ENCODE measurements around the gene POLD1.
"Not testable (repeated sequence)": the region's sequence is repeated elsewhere in the genome, so short reads cannot be mapped to it uniquely, and the experiment has no call there.

The POLD1 gene

GRCh38 chr19:50439130-50439529, 55.0 kb downstream of the POLD1 start:
- not testable (repeated sequence) for H3K4me3 Mint-ChIP-seq; H3K36me3 Mint-ChIP-seq; H3K9me3 Mint-ChIP-seq; H3K27me3 Mint-ChIP-seq; DNase-seq; H3K27ac Mint-ChIP-seq; ATAC-seq (replicated peaks)
- H3K4me1 Mint-ChIP-seq: peaks cover 21 to 29% of the 10 kb centered on the region in 2 donors

- Mint-ChIP-seq H3K4me1 (peaks cover 0 to 5% of the 10 kb centered on the region in 2 donors), H3K9me3 (peaks cover 3 to 5% of the 10 kb centered on the region in 2 donors), H3K27me3 (no peaks in the 10 kb centered on the region), H3K36me3 (peaks cover 15 to 24% of the 10 kb centered on the region in 2 donors), H3K27ac (no peak overlapping the region), H3K4me3 (no peak overlapping the region)
- ATAC-seq (replicated peaks) (no peak), DNase-seq (no peak)
Measured at GRCh38 chr19:50444059-50444458, 59.9 kb downstream of the POLD1 start.

GRCh38 chr19:50447053-50447452, 62.9 kb downstream of the POLD1 start:
- Mint-ChIP-seq H3K9me3 (peaks cover 3 to 5% of the 10 kb centered on the region in 2 donors), H3K27me3 (no peaks in the 10 kb centered on the region), H3K4me3 (no peak overlapping the region), H3K36me3 (peaks cover 16 to 24% of the 10 kb centered on the region in 2 donors), H3K4me1 (peaks cover 0 to 4% of the 10 kb centered on the region in 2 donors), H3K27ac (no peak overlapping the region)
- DNase-seq: no peak
- ATAC-seq (replicated peaks): no peak

- ATAC-seq (replicated peaks): no peak
- no peak overlapping the region for H3K4me3 Mint-ChIP-seq
- H3K27ac Mint-ChIP-seq: no peak overlapping the region
- H3K9me3 Mint-ChIP-seq: peaks cover 3 to 5% of the 10 kb centered on the region in 2 donors
- no peak for DNase-seq
- peaks cover 0 to 4% of the 10 kb centered on the region in 2 donors for H3K4me1 Mint-ChIP-seq
- no peaks in the 10 kb centered on the region for H3K27me3 Mint-ChIP-seq
- H3K36me3 Mint-ChIP-seq: peaks cover 16 to 24% of the 10 kb centered on the region in 2 donors
Measured at GRCh38 chr19:50447750-50448149, 63.6 kb downstream of the POLD1 start.

GRCh38 chr19:50449236-50449899, 65.2 kb downstream of the POLD1 start:
- H3K36me3 Mint-ChIP-seq: peaks cover 11 to 17% of the 10 kb centered on the region in 2 donors
- peaks cover 0 to 4% of the 10 kb centered on the region in 2 donors for H3K4me1 Mint-ChIP-seq
- H3K9me3 Mint-ChIP-seq: peaks cover 0 to under 1% of the 10 kb centered on the region in 2 donors
- H3K4me3 Mint-ChIP-seq: no peak overlapping the region
- ATAC-seq (replicated peaks) (no peak), DNase-seq (no peak)
- H3K27ac Mint-ChIP-seq: no peak overlapping the region
- H3K27me3 Mint-ChIP-seq: no peaks in the 10 kb centered on the region

- H3K4me3 Mint-ChIP-seq: no peak overlapping the region
- DNase-seq (no peak), ATAC-seq (replicated peaks) (no peak)
- H3K27me3 Mint-ChIP-seq: no peaks in the 10 kb centered on the region
- H3K4me1 Mint-ChIP-seq: peaks cover 6 to 9% of the 10 kb centered on the region in 2 donors
- H3K27ac Mint-ChIP-seq: no peak overlapping the region
- peaks cover 16 to 17% of the 10 kb centered on the region in 2 donors for H3K36me3 Mint-ChIP-seq
- no peaks in the 10 kb centered on the region for H3K9me3 Mint-ChIP-seq
Measured at GRCh38 chr19:50450369-50451222, 66.4 kb downstream of the POLD1 start.

GRCh38 chr19:50451223-50451534, 67.0 kb downstream of the POLD1 start:
- Mint-ChIP-seq H3K4me3 (no peak overlapping the region), H3K4me1 (peaks cover 6 to 9% of the 10 kb centered on the region in 2 donors), H3K9me3 (peaks cover 0 to 5% of the 10 kb centered on the region in 2 donors), H3K36me3 (peaks cover 18 to 19% of the 10 kb centered on the region in 2 donors), H3K27me3 (no peaks in the 10 kb centered on the region), H3K27ac (no peak overlapping the region)
- ATAC-seq (replicated peaks) (no peak), DNase-seq (no peak)

- H3K36me3 Mint-ChIP-seq: peaks cover 17 to 19% of the 10 kb centered on the region in 2 donors
- peaks cover 5 to 9% of the 10 kb centered on the region in 2 donors for H3K4me1 Mint-ChIP-seq
- no peak for ATAC-seq (replicated peaks)
- DNase-seq: no peak
- H3K9me3 Mint-ChIP-seq: peaks cover 0 to 5% of the 10 kb centered on the region in 2 donors
- H3K27ac Mint-ChIP-seq: no peak overlapping the region
- no peaks in the 10 kb centered on the region for H3K27me3 Mint-ChIP-seq
- no peak overlapping the region for H3K4me3 Mint-ChIP-seq
Measured at GRCh38 chr19:50453243-50453642, 69.1 kb downstream of the POLD1 start.

- peaks cover 0 to 5% of the 10 kb centered on the region in 2 donors for H3K9me3 Mint-ChIP-seq
- H3K4me3 Mint-ChIP-seq: no peak overlapping the region
- H3K27ac Mint-ChIP-seq: no peak overlapping the region
- peaks cover 17 to 18% of the 10 kb centered on the region in 2 donors for H3K36me3 Mint-ChIP-seq
- DNase-seq (no peak), ATAC-seq (replicated peaks) (no peak)
- peaks cover 16 to 26% of the 10 kb centered on the region in 2 donors for H3K4me1 Mint-ChIP-seq
- H3K27me3 Mint-ChIP-seq: no peaks in the 10 kb centered on the region
Measured at GRCh38 chr19:50455992-50456391, 71.8 kb downstream of the POLD1 start.

- ATAC-seq (replicated peaks) (no peak), DNase-seq (no peak)
- Mint-ChIP-seq H3K4me1 (peaks cover 19 to 32% of the 10 kb centered on the region in 2 donors), H3K27me3 (no peaks in the 10 kb centered on the region), H3K27ac (no peak overlapping the region), H3K36me3 (peaks cover 17% of the 10 kb centered on the region in 2 donors), H3K9me3 (peaks cover 0 to 5% of the 10 kb centered on the region in 2 donors), H3K4me3 (no peak overlapping the region)
Measured at GRCh38 chr19:50457300-50457699, 73.2 kb downstream of the POLD1 start.

- peaks cover 19 to 32% of the 10 kb centered on the region in 2 donors for H3K4me1 Mint-ChIP-seq
- H3K27me3 Mint-ChIP-seq: no peaks in the 10 kb centered on the region
- ATAC-seq (replicated peaks) (no peak), DNase-seq (no peak)
- H3K4me3 Mint-ChIP-seq: peak overlapping the region in 1 of 2 donors; percentile 26
- peaks cover 0 to 5% of the 10 kb centered on the region in 2 donors for H3K9me3 Mint-ChIP-seq
- peaks cover 17% of the 10 kb centered on the region in 2 donors for H3K36me3 Mint-ChIP-seq
- no peak overlapping the region for H3K27ac Mint-ChIP-seq
Measured at GRCh38 chr19:50458396-50459066, 74.4 kb downstream of the POLD1 start.

GRCh38 chr19:50459067-50459456, 74.9 kb downstream of the POLD1 start:
- ATAC-seq (replicated peaks) (no peak), DNase-seq (no peak)
- H3K36me3 Mint-ChIP-seq: peaks cover 16 to 17% of the 10 kb centered on the region in 2 donors
- peaks cover 0 to 5% of the 10 kb centered on the region in 2 donors for H3K9me3 Mint-ChIP-seq
- peaks cover 19 to 32% of the 10 kb centered on the region in 2 donors for H3K4me1 Mint-ChIP-seq
- no peaks in the 10 kb centered on the region for H3K27me3 Mint-ChIP-seq
- no peak overlapping the region for H3K27ac Mint-ChIP-seq
- H3K4me3 Mint-ChIP-seq: no peak overlapping the region

GRCh38 chr19:50459638-50460037, 75.5 kb downstream of the POLD1 start:
- ATAC-seq (replicated peaks) (no peak), DNase-seq (no peak)
- Mint-ChIP-seq H3K27me3 (no peaks in the 10 kb centered on the region), H3K4me1 (peaks cover 19 to 30% of the 10 kb centered on the region in 2 donors), H3K27ac (peak overlapping the region; percentile 92), H3K9me3 (peaks cover 0 to 5% of the 10 kb centered on the region in 2 donors), H3K4me3 (peak overlapping the region; percentile 45 to 77), H3K36me3 (peaks cover 16 to 17% of the 10 kb centered on the region in 2 donors)

GRCh38 chr19:50460161-50460765, 76.1 kb downstream of the POLD1 start:
- Mint-ChIP-seq H3K4me3 (peak overlapping the region; percentile 45 to 77), H3K36me3 (peaks cover 12 to 14% of the 10 kb centered on the region in 2 donors), H3K27ac (peak overlapping the region; percentile 92), H3K27me3 (no peaks in the 10 kb centered on the region), H3K9me3 (peaks cover 0 to 5% of the 10 kb centered on the region in 2 donors), H3K4me1 (peaks cover 18 to 24% of the 10 kb centered on the region in 2 donors)
- DNase-seq (peak; percentile 63), ATAC-seq (replicated peaks) (peak; percentile 85 to 88)
